COLO829 (cell line): Measurements from ENCODE around the gene FTCD.
"Not testable (repeated sequence)": the region's sequence is repeated elsewhere in the genome, so short reads cannot be mapped to it uniquely, and the experiment has no call there.

Experiments
- DNase-seq: peaks from one replicate; pipeline ENCODE4 v3.0.0; 2012; ENCODE audit warnings: low spot score

Gene FTCD

DNA sequence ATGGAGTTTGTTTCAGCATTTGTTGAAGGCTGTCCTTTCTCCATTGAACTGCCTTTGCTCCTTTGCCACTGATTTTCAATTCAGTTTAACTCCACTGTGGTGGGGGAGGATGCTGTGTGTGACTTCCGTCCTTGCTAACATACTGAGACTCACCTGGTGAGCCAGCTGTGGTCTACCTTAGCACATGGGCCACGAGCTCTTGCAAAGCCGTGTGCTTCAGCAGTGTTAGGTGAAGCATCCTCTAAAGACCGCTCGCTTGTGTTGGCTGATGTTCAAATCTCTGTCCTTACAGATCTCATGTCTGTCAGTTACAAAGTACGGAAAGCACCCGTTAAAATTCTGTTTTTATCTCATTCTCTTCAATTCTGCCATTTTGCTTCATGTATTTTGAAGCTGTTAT lies 32.4 kb upstream of the FTCD start:
- no peak for DNase-seq

- DNase-seq, result no peak
Observed at GRCh38 chr21:46187261-46187660, 31.9 kb upstream of the FTCD start.

- no peak for DNase-seq
Observed at GRCh38 chr21:46185716-46186115, 30.3 kb upstream of the FTCD start.

DNA sequence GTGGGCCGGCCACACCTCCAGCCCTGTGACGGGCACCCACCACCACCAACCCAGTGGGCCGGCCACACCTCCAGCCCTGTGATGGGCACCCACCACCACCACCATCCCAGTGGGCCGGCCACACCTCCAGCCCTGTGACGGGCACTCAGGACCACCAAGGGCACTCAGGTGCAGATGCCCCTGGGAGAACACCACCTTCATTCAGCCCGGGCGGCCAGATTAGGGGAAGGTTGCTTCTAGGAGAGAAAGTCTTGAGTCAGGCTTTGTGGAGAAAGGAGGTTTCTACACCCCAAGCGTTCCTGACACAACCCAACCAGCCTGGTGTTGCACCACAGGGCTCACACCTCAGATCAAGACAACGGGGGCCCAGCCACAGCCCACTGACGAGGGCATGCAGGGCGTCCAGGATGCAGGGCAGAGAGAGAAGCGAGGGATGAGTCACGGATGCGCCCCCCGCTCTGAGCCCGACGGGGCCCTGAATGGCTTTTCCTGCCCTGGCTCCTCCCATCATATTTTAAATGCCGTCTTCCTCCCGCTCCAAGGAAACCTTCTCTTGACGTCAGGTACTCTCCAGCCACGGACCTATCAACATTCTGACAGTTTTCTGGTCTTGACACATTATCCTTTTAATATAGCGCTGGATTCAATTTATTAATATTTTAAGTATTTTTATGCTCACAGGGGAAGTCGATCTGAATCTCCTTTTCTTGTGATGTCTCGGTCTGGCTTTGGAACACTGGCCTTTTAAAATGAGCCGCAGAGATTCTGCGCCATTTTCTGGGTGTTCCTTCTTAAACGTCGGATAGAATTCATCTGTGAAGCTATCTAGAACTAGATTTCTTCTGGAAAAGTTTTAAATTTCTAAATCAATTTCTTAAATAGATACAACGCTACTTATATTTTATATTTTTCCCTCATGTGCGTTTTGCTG lies 29.5 kb upstream of the FTCD start:
- no peak for DNase-seq

GRCh38 chr21:46183910-46184624 lies 28.7 kb upstream of the FTCD start, which contains the start of gene SPATC1L:
Gene SPATC1L, minus strand, starts transcription at chr21:46184459. Its CDS starts 1,643 bp downstream, at chr21:46182816.
- no peak for DNase-seq

DNA sequence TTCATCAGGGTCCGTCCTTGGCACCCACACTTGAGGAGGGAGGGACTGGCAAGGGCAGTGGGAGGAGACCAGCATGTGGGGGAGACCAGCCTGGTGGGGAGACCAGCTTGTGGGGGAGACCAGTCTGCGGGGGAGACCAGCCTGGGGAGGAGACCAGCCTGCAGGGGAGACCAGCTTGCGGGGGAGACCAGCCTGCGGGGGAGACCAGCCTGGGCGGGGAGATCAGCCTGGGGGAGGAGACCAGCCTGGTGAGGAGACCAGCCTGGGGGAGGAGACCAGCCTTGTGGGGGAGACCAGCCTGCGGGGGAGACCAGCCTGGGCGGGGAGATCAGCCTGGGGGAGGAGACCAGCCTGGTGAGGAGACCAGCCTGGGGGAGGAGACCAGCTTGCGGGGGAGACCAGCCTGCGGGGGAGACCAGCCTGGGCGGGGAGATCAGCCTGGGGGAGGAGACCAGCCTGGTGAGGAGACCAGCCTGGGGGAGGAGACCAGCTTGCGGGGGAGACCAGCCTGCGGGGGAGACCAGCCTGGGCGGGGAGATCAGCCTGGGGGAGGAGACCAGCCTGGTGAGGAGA lies 28.0 kb upstream of the FTCD start:
- DNase-seq, result not testable (repeated sequence)

- no peak for DNase-seq
Observed at GRCh38 chr21:46182548-46183336, 27.4 kb upstream of the FTCD start.

GRCh38 chr21:46181953-46182547 lies 26.7 kb upstream of the FTCD start:
- DNase-seq, result no peak

DNA sequence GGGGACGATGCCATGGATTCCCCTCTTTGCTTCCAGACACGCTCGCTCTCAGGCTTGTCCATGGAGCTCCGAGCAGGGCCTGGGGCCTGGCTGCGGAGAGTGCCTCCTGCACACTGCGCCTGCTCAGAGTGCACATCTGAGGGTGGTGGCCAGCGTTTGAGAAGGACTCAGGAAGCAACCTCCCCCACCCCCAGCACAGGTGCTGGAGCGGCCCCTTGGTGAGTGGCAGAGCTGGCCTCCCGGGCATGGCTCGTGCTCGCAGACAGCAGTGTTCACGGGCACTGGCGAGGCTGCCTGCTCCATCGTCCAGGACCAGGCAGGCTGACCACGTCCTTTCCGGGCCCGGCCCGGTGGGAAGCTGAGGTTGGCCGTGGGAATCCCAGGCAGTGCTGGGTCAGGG lies 26.1 kb upstream of the FTCD start:
- no peak for DNase-seq

DNA sequence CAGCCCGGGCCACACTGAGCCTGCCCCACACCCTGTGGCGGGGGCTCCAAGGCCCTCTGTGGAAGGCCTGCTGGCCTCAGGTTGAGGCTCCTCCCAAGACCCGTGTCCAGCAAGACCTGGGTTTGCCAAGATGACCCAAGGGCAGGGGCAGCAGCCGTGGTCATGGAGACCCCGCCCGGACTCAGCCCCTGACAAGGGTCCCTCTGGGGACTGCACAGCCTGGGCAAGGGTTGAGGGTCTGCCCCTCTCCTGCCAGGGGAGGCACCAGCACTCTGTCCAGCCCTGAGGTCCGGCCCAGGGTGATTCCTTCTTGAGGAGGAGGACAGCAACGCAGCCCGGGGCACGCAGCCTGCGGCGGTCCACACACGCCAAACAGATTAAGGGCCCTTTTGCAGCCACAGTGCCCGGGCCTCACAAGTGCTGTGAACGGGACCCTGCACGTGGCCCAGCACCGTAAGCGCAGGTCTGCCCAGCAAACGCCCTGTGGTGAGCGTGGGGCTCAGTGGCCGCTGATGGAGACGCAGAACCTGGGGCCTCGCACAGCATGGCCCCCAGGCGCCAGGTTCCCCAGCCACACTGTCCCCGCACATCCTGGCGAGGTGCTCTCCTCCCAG lies 25.5 kb upstream of the FTCD start:
- no peak for DNase-seq

DNA sequence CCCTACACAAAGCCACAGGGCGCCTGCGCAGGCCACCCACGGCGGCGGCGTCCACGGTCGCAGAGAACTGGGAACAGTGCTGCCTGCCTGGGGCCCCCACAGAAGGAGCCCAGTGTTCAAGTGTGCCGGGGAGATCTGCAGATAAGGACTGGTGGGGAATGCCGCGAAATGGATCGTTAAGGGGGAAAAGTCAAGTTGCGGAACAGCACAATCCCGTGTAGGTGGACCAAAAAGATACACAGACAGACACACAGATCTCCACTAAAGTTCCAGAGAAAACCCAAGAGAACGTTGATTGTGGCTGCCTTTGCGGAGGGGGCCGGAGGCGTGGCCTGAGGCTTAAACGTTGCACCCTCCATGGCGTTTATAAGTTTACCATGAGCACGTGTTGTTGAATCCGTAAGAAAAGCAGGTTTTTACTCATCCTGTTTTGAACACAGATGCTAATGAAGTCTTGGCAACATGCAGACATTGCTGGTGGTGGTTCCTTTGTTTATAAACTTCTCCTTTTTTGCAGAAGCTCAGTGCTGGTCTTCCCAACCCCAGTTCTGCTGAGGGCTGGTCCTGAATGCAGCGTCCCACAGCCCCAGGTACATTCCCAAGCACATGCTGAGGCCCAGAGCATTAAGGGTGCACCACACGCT lies 24.8 kb upstream of the FTCD start:
- DNase-seq, result no peak

DNA sequence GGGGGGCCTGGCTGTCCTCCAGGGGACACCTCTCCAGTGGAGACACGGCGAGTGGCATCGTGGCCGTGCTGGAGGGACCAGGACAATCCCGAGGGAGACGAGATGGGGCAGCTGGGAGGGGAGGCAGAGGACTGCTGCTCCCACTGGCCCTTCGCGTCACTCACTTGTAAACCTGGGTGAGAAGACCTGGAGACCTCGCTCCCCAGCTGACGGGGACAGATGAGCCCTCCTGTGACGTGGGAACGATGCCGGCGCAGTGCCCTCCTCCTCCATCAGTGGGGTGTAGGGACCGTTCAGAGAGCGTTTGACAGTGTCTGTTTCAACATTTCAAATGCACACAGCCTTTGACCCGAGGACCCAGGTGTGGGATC lies 24.3 kb upstream of the FTCD start:
- no peak for DNase-seq

- no peak for DNase-seq
Observed at GRCh38 chr21:46178961-46179360, 23.6 kb upstream of the FTCD start.

DNA sequence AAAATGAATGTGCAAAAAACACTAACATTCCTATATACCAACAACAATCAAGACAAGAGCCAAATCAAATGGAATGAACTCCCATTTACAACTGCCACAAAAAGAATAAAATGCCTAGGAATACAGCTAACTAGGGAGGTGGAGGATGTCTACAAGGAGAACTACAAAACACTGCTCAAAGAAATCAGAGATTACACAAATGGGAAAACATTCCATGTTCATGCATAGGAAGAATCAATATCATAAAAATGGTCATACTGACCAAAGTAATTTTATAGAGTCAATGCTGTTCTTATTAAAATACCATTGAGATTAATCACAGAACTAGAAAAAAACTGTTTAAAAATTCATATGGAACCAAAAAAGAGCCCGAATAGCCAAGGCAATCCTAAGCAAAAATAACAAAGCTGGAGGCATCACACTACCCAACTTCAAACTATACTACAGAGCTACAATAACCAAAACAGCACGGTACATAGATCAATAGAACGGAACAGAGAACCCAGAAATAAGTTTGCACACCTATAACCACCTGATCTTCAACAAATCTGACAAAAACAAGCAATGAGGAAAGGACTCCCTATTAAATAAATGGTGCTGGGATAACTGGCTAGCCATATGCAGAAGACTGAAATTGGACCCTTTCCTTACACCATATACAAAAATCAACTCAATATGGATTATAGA lies 21.2 kb upstream of the FTCD start:
- not testable (repeated sequence) for DNase-seq

GRCh38 chr21:46173573-46173972 lies 18.2 kb upstream of the FTCD start:
- no peak for DNase-seq

DNA sequence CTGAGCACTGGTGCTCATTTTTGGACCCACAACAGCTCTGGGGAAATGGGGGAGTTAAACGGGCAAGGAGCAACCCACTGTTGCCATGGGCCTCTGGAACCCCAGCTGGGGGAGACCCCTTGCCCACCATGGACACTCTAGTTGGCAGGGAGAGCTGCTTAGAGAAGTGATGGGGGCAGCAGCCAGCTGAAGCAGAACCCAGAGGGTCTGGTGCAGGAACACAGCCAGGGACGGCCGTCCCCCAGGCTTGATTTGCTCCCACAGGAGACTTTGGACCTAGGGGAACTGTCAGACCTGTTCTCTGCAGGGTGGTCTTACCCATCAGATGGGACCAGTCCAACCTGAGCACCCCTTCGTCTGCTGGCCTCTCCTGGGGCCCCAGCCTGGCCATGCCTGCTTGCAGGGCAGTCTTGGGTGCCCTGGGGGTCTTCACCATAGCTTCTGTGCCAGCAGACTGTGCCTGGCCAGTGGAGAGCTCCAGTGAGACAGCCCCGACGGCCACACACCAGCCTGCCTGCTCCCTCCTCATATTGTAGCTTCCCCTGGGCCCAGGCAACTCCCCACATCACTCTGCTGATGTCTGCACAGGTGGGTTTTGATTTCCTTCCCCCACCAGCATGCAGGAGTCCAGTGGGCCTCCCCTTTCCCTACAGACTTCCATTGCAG lies 17.6 kb upstream of the FTCD start:
- no peak for DNase-seq

GRCh38 chr21:46171996-46172862 lies 16.9 kb upstream of the FTCD start:
- no peak for DNase-seq

- no peak for DNase-seq
Observed at GRCh38 chr21:46171585-46171984, 16.2 kb upstream of the FTCD start.
